SW 1271 (cell line): ENCODE measurements around the gene SIVA1.

ENCODE experiments used
- DNase-seq, 2 experiments: peaks; one replicate each; lab custom pipeline; 2025; lab: John Stamatoyannopoulos, UW

SIVA1 gene

DNA sequence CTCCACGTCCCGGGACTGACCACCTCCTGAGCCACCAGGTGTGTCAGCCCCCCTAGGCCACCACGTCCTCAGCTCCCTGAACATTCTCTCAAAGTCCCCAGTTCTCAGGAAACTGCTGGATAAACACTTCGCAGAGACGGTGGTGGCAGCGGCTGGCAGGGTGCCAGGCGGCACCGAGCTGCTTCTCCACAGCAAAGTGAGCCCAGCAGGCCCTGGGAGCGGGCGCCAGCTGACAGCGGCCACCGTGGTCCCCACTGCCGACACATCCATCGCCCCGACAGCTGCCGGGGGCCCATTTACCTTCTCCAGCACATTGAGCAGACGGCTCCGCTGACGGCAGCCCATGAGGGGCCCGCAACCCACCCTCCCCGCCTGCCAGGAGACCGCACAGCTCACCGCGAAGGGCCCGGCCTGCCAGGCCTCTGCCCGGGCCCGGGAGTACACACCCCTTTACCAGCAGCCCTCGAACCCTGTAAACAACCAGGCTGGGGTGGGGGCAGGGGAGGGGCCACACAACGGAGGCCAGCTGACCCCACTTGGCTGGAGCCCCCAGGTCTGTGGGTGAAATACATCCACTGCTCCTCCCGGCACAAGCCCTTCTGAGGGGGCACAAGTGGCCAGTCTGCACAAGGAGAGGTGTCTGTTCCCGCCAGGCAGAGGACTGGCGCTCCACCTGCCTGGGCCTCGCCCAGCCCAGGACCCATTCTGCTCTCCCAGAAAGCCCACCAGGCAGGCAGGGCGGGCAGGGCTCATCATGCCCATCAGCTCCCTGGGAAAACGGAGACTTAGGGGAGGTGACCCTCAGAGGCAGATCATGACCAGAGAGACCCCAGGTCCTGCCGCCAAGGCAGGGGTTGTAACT is 32.1 kb downstream of the SIVA1 start:
- no peak for DNase-seq

DNA sequence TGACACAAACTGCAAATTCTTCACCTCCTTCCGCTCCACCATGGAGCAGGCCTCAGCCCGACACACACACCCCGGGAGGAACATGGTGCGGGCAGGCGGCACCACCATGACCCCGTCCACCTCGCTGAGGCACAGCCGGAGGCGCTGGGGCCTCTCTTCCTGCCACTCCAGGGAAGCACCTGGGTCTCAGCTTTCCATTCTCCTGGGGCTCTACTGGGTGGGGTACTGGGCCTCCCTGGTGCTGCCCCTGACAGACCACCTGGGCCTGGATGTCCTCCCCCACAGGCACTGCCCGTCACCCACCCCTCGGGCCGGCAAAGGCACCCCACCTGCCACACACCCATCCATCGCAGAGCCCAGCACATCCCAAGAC is 32.7 kb downstream of the SIVA1 start:
- no peak for DNase-seq

DNA sequence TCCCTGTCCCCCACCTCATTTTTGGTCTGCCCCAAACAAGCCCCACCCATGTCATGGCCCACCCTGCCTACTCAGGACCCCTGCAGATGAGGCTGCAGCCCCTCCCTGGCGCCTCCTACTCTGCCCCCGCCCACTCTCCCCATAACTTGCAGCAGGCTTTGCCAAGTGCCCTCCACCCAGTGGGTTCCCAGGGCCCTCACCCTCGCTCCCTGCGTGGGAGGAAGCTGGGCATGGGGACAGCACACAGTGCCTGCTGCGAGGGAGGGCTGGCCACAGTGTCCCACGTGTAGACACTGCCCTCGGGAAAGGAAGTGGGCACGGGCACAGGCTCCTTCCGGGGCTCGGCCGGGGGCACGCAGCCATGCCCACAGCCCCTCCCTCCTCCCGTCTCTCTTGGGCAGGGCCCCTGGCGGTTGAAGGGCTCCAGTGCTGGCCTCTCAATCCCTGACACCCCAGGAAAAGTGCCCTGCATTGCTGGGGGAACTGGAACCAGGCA is 33.2 kb downstream of the SIVA1 start:
- DNase-seq: no peak

DNA sequence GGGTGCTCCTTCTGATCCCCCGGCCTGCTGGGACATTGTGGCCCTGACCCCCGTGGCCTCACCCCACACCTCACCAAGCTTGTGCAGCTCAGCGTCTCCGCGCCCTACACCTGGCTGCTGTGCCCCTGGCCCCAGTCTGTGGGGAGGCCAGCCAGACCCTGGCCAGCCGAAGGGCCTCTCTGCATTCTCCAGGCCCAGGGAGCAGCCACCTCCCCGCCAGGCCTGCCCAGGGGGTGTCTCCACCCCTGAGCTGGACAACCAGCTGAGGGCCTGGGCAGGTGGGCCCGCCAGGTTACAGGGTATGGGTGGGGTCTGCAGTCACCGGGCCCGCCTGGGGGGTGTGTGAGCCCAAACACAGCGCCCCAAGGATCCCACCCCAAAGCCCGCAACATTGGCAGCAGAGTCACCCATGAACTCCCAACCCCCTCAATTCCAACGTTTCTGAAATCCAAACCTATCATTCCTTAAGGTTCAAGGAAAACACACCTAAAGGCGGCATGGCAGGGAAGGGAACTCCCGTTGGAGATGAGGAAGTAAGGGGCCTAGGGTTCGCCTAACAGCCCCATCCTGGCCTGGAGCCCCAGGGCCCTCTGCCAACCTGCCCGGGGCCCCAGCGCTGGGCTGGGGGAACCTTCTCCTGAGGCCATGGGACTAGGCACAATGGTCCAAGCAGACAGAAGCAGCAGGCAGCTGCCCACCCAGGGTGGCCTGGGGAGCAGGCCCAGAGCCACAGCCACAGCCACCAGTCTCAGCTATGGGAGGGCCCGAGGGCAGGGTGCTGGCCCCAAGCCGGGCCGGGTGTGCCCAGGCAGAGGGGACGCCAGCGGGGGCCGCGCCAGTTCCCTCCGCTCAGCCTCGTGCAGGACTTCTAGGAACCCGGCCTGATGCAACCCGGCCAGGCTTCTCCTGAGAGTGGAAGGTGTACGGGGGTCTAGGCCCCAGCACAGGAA is 34.1 kb downstream of the SIVA1 start:
- DNase-seq: no peak

DNA sequence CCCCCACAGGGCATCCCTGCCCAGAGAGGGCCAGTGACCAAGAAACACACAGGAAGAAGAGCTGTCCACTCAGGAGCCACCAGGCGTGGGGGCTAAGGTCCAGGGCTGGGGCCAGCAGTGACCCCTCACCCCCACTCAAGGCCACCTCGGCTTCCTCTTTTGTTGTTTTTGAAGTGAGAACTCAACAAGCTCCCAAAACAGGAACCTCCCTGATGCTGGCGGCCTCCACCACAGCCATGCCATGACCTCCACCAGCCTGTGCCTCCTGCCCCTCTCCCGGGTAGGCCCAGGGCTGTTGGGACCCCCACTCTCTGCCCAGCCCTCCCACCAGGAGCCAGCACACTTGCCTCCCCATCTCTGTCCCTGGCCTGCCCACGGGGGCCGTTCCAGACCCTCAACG is 34.8 kb downstream of the SIVA1 start:
- DNase-seq: no peak

DNA sequence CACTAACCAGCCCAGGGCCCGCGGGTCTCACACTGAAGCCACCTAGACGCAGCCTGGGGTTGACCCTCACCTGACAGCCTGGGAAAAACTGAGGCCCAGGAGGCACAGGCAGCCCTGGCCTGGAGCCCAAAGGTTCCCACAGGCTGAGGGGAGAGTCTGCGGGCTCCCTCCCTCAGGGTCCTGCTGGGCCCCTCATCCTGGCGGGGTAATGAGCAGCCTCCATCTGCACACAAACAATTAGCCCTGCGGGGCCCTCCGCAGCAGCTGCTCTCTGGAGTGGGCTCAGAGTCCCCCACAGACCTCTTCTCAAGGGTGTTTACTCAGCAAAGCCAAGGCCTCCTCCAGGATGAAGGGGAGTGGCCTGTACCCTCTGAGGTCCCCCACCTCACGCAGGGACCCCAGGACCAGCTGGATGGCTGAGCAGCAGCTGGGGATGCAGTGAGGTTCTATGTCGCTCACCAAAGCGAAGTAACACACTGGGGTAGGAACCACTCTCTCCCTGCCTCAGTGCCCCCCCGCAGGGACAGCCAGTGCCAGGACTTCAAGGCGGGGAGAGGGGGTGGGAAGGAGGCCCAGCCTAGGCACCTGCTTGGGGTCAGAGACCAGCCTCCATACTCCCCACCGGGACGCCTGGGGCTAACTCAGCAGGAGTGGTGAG is 35.3 kb downstream of the SIVA1 start:
- DNase-seq: no peak

DNA sequence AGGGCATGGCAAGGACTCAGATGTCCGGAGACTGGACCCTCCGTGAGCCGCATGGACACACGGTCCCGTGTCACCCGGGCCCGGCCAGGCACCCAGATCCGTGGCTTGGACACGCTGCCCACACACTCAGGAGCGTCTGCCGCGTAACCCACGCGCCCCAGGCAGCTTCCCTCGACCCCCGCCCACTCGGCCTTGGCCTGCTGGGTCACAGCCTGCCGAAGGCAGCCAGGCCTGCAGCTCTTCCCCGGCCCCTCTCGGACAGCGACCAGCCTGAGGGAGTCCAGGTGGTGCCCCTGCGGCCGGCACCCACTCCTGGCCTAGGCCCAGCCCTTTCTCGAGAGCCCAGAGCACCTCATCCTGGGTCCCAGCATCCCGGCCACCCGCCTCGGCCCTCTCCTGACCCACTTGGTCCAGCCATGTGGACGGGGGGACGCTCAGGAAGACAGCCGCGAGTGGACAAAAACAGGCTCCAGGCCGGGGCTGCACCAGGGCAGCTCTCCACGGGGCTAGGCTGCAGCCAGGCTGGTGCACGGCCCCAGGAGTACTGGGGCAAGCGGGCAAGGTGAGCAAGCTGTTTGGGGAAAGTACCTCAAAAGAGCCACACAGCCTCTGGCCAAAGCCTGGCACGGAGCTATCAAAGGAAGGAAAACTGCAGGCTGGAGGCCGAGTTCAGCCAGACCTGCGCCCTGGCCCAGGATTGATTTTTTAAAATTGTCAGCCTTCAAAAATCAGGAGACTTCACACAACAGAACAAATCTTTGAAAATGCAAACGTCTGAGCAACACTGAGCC is 36.1 kb downstream of the SIVA1 start:
- no peak for DNase-seq

DNA sequence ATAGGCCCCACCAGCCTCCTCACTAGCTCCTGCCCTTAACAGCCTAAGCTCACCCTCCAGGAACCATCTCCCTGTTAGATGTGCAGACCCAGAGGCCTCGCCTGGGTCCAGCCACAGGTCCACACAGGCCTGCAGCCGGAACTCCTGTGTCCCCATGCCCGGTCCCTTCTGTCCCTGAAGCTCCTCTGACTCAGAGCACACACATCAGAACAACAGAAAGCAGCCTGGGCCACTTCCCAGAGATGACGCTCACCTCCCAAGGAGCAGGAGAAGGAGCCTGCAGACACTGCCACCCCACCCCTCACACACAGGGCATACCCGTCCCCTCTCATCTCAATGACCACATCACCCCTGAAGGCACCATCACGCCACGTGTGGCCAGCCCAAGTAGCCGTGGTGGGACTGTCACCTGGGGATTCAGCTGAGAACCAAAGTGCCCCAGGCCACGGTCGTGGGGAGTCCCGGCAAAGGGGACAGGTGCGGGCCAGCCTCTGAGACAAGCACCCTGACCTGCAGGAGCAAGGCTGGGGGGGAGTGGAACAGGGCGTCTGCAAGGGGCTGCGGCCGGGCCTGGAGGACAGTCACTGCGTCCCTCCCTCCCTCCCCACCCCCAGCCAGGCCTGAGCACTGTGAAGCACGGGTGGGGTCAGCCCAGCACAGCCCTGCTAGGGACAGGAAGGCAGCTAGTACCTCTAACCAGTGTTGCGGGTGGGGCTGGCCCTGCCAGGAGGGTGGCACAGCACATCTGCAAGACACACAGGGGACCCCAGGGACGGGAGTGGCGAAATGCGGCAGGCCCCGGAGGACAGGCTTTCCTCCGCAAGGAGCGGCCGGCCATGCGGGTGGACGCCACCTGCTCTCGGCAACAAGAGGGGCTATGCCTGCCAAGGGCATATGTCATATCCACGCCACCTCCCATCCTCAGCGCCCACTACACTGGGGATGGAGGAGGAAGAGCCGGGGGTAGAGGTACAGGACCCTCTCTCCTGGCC is 37.1 kb downstream of the SIVA1 start:
- no peak for DNase-seq

DNA sequence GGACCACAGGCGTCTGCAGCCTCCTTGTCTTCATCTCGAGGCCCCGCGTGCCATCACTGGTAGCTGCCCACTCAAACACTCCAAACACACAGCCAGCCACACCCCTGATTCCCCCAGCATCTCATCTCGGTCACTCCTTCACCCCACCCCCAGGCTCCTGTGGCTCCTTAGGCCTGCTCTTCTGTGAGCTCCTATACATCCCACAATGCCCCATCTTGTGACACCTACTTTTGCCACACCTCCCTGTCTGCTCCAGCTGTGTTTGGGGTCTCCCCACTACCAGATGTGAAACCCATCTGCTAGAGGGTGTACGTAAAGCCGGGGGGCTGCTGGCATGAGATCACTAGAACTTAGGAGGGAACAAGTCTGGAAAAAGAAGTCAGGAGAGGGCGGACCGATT is 38.5 kb downstream of the SIVA1 start:
- DNase-seq: no peak

DNA sequence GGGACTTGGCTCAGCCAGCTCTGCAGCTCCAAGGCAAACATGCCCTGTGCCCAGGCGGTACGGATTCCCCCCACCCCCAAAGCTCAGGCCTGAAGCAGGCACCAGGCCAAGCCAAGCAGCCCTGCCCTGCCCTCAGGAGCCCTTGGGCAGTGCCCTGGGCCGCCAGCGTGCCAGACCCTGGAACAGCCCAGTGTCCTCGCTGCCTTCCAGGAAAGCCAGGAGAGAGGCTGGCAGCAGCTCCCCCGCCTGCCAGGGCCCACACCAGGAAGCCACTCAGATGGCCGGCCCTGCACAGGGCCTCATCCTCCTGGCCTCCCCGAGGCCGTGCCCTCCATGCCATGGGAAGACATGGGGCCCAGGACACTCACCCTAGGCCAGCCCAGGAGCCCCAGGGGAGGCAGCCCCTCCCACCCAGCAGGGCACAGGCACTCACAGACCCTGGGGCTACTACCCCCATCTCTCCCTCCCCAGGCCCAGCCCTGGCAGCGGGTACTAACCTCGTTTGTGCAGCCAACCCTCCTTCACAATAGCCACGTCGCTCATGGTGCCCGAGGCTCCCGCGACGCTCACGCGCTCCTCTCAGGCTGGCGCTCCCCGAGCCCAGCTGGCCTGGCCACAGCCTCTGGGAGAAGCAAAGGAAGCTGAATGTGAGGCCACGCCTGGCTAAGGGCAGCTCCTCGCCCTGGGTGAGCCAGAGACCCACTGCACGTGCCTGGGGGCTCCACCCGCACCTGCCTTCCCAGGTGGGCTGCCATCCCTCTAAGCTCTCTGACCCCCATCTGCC is 39.3 kb downstream of the SIVA1 start:
- no peak for DNase-seq

DNA sequence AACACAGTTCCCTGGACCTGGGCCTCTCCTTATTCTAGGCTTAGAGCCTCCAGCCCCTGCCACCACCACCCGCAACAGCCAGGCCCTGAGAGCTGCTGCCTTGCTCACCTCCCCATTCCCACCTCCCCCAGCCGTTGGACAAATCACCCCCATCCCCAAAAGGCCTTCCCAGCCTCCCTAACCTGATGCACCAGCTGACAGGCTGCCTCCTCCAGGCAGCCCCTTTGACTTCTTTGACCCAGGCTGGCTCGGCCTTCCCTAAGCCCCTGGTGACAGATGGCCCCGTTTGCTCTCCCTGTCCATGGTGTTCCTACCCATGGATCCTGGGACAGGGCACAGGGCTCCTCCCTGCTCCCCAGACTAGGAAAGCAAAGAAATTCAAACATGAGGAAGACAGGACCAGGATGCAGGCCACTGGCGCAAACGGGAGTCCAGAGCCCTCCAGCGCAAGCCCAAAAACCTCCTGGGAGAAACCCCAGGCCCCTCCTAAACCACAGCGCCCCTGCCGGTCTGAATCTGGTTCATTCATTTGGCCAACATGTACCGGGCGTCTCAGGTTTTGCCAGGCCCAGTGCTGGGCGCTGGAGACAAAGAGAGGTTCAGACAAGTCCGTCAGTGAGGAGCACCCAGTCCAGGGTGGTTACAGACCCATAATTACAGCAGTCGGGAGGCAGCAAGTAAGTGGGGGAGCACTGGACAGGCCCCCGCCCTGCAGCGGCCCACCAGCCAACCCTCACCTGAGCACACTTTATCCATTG is 40.2 kb downstream of the SIVA1 start:
- no peak for DNase-seq

DNA sequence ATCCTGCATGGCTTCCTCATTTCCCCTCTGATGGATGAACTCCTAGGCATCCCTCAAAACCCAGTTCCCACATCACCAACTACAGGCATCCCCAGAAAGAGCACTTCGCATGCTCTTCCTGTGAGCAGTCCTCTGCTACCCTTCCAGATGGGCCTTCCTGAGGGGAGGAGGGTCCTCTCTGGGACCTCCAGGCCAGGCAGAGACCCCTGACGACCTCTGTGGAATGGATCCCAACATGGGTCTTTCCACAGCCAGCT is 40.7 kb downstream of the SIVA1 start:
- DNase-seq: no peak

DNA sequence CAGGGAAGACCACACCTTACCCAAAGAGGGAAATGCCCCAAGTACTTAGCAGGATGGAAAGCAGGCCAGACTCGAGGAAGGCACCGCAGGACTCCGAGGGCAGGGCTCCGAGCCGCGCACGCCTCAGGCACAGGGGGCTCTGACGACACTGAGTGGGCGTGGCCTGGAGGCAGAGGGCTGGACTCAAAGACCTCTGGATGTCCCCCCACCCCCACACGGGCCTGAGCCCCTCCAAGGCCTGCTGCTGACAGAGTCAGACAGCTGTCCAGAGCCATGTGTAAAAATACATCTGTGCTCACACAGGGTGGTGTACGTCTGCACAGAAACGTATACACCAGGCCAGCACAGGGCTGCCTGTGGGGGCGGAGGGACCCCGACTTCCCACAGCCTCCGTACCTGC is 41.2 kb downstream of the SIVA1 start:
- peak in 1 of 2 experiments; percentile 29 for DNase-seq

DNA sequence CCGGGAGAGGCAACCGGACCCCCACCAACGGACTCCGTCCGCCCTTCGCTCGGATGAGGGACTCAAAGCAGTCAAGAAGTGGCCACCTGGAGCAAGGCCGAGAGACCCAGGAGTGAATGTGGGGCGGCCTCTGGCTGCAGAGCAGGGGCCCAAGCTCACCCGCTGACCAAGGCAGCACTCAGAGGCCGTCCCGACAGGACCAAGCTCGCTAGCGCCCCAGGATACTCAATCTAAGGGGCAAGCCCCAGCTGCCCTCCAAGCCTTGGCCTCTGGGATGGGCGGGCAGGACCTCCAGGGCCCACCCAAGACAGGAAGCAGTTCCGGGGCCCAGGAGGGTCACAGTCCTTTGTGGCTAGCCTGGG is 41.7 kb downstream of the SIVA1 start:
- DNase-seq: peak in 1 of 2 experiments; percentile 32

DNA sequence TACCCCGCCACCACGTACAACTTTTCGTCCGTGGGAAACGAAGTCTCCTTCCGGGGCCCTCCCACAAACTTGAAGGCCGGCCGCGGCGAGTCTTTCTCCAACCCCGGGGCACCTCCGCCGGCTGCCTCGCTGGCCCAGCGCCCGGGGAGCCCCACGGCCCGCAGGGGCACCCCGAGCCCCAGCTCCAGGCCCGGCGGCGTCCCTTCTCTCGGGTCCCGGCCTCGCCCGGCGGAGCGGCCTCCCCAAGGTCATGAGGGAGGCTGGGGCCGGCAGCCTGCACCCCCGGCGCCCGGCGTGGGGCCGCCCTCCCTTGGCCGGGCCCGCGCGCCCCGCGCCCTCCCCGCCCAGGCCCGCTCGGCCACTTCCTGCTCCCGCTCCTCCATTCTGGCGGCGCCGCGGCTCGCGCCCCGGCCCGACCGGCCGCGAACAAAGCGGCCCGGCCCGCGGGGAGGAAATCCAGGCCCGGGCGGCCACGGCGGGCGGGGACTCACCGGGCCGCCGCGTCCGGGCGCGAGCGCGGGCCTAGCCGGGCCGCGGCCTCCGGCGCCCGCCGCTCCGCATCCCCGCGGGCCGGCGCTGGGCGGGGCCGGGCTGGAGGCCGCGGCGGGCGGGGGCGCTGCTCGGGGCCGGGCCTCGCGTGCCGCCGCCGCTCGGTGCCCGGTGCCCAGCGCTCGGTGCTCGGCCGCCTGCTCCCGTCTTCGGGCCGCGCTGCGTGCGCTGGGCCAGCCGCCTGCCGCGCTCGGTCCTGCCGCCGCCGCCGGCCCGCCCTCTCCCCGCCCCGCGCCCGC is 42.2 kb downstream of the SIVA1 start, which contains the start of gene AKT1:
Gene AKT1 (minus strand): TSS at position 756 of the 788 bp plus-strand sequence. CDS start 3,105 bp downstream, outside the sequence.
- DNase-seq: no peak

DNA sequence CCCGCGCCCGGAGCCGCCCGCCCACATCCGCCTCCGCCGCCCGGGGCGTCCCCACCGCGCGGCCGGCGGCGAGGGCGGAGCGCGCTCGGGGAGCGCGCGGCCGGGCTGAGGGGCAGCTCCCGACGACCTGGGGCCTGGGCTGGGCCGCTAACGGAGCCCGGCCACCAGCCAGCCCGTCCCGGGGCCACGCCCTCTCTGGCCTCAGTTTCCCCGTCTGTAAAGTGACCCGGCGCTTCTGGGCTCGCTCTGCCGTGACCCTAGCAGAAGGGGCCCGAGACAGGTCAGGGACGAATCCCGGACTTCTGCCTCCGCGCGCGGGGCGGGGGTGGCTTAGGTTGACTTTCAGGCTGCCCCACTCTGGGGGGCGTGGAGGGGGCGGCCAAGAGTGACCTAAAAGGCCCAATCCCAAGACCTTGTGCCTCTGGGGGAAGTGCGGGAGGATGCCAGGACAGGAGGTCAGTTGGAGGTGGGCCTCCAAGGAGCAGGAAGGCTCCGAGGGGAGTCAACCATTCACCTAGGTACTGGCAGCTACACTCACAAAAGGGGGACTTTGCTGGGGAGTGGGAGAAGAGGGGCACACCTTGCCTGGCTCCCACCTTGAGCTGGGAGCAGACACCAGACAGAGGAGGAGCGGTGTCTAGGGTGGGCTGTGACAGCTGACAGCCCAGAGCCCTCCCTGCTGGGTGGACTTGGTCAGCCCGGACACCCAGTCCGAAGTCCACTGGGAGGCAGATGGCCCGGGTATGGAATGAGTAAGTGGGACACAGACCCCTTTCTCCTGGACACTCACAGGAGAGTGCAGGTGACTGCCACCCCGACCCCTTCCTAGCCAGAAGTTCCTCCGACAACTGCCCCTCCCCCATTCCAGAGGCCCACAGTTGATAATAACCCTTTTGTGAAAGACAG is 43.1 kb downstream of the SIVA1 start:
- peak in 1 of 2 experiments; percentile 27 for DNase-seq

DNA sequence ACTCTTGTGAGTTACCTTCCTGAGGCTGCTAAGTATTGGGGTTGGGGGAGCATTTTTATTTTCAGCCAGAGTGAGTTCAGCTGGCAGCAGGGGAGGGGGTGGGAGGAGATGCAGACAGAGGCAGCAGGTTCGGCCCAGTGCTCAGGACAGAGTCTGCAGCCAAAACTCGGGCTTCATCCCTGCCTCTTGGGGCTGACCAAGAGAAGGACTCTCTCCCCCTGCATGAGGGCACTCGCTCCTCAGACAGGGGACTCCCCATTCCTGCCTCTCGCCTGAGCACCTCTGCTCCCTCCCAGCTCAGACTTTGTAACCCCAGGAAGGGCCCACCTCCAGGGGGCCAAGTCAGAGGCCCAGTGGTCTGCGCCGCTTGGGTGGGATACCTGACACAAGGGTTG is 43.7 kb downstream of the SIVA1 start:
- DNase-seq: no peak
